BJ (cell line): ENCODE results near the gene TNFRSF9. TPM values are rescaled to one million over a fixed set of nuclear protein-coding genes. Genes with fewer than 3 reads are reported as not detected.

Source experiments
- CTCF ChIA-PET: fragments of 350-600 bp; formaldehyde crosslinking; extraction: SDS; loops from one replicate; lab custom pipeline; 2021; ENCODE audit warnings: antibody characterized with exemption, inconsistent platforms; lab: Yijun Ruan, JAX
- POLR2A ChIA-PET: fragments of 300-600 bp; sonication (Branson Sonifier 250); formaldehyde crosslinking; extraction: SDS; loops from one replicate; lab custom pipeline; 2021; ENCODE audit warnings: antibody characterized with exemption; lab: Charles Lee
- DNase-seq: peaks from one replicate; pipeline ENCODE4 v3.0.0-alpha.2; 2011; ENCODE audit warnings: low read depth
- H3K27me3 ChIP-seq: 2 replicates; pipeline ENCODE4 v1.6.0; 2011; ENCODE audit warnings: low read length; ENCODE audit not compliant: control insufficient read depth, insufficient read depth
- H3K36me3 ChIP-seq: 2 replicates; pipeline ENCODE4 v1.5.1; 2011; ENCODE audit warnings: low read length; ENCODE audit not compliant: control insufficient read depth, insufficient read depth
- H3K4me3 ChIP-seq: 2 replicates; pipeline ENCODE4 v1.5.1; 2011; ENCODE audit warnings: low read depth, mild to moderate bottlenecking, control low read depth, low read length
- polyA plus RNA-seq: library from polyadenylated mRNA; depleted of rRNA; stranded (reverse); fragments of >200 nt; gene quantifications from 2 replicates; pipeline ENCODE4 v1.2.3, GENCODE V29; 2011
- TF ChIP-seq, protein P1 (sequence below): IDR thresholded peaks from 2 replicates; pipeline ENCODE4 v1.5.1; 2011; ENCODE audit warnings: low read depth, mild to moderate bottlenecking, control low read depth, inconsistent platforms, low read length, moderate library complexity; ENCODE audit not compliant: insufficient read depth

The TNFRSF9 gene
- polyA plus RNA-seq, 1 experiment: not detected

DNA sequence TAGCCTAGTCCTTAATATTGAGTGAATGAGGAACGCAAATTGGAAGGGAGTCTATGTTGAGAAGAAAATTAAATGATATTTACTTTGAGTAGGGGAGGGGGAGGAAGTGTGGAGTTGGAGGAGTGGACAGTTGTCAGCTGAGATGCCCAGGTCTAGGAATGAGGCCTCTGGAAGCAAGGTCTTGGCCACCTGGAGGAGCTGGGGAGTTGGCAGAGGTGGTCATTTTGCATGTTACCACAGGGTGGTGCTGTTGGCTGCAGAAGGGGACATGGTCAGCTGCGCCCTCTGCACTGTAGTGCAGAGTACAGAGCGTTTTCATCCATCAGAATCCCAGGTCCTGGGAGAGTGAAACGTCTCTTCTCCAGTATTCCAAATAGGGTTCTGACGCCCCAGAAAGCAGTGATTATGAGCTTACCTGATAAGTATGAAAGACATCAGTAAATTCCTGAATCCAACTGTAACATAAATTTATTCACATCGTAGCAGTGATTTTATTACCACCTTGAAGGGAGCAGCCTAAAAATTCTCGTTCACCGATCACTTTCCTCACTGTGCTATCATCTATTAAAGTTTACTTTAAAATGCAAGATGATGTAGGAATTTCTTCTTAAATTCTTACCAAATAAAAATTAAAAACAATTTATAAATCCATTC is 34.7 kb upstream of the TNFRSF9 start:
- no peaks in the 10 kb centered on the region for H3K27me3 ChIP-seq
- TF ChIP-seq, protein P1, sequence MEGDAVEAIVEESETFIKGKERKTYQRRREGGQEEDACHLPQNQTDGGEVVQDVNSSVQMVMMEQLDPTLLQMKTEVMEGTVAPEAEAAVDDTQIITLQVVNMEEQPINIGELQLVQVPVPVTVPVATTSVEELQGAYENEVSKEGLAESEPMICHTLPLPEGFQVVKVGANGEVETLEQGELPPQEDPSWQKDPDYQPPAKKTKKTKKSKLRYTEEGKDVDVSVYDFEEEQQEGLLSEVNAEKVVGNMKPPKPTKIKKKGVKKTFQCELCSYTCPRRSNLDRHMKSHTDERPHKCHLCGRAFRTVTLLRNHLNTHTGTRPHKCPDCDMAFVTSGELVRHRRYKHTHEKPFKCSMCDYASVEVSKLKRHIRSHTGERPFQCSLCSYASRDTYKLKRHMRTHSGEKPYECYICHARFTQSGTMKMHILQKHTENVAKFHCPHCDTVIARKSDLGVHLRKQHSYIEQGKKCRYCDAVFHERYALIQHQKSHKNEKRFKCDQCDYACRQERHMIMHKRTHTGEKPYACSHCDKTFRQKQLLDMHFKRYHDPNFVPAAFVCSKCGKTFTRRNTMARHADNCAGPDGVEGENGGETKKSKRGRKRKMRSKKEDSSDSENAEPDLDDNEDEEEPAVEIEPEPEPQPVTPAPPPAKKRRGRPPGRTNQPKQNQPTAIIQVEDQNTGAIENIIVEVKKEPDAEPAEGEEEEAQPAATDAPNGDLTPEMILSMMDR: peak; percentile 94
- ChIA-PET CTCF (interaction anchor here (0.5 to 4.3 kb wide), 32 partner anchors 8 to 873 kb away, joined by 3 to 37 read pairs (median 4); no protein-coding TSS in a partner anchor), POLR2A (no interaction called here)
- peaks cover 26% of the 10 kb centered on the region for H3K36me3 ChIP-seq
- H3K4me3 ChIP-seq: no peak overlapping the region
- no peak for DNase-seq

DNA sequence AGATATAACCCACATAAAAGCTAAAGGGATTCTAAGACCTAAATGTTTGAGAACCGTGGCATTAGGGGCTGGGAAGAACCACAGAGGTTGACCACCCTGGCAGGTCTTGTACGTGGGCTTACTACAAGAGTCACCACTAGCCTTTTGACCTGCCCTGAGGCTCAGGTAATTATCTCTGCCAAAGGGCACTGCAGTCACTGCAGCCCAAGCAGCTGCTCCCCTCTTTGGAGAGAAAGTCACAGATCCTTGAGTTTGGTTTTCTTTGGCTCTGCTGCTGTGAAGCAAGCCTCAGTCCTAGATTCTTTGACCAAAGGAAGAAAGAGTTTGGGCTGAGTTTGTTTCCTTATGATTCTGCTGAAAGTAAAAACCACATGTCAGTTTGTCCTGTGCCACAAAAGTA is 32.4 kb upstream of the TNFRSF9 start:
- TF ChIP-seq, protein P1: no peak
- ChIA-PET CTCF (interaction anchor here (0.6 to 1.1 kb wide), 2 partner anchors 341 to 876 kb away, joined by 3 read pairs; no protein-coding TSS in a partner anchor), POLR2A (no interaction called here)
- Histone ChIP-seq H3K36me3 (peaks cover 24% of the 10 kb centered on the region), H3K4me3 (no peak overlapping the region), H3K27me3 (no peaks in the 10 kb centered on the region)
- no peak for DNase-seq

DNA sequence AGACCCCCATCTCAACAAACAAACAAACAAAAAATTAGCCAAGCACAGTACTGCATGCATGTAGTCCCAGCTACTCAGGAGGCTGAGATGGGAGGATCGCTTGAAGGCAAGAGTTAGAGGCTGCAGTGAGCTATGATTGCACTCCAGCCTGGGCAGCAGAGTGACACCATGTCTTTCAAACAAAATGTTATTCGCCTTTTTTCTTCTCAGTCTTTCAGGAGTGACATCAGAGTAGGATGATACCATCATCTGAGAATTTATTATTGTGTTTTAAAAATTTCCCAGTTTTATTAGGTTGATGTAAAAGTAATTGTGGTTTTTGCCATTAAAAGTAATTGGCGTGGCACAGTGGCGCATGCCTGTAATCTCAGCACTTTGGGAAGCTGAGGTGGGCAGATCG is 31.6 kb upstream of the TNFRSF9 start:
- no peaks in the 10 kb centered on the region for H3K27me3 ChIP-seq
- no peak overlapping the region for H3K4me3 ChIP-seq
- TF ChIP-seq, protein P1: no peak
- no peak for DNase-seq
- ChIA-PET CTCF (interaction anchor here (1.1 kb wide), 1 partner anchor 876 kb away, joined by 3 read pairs; no protein-coding TSS in a partner anchor), POLR2A (no interaction called here)
- H3K36me3 ChIP-seq: peaks cover 23% of the 10 kb centered on the region

DNA sequence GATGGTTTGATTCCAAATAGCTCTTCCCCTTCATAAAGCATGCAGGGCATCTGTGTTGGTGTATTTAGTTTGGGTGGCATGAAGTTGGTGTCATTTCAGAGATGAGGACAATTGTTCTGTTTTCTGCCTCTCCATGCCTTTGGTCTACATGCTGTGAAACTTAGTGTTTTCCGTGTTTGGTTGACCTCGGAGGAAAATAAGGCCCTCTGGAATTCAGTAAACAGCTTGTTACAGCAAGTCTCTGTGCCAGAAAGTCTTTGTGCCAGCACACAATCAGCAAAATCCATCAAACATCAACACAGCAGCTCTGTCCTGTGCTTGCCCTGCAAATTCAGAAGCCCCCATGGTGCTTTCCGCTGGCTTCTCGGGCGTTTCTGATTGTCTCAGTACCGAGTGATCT is 30.4 kb upstream of the TNFRSF9 start:
- ChIA-PET POLR2A (no interaction called here), CTCF (interaction anchor here (1.4 to 1.9 kb wide), 2 partner anchors 9 to 343 kb away, joined by 5 read pairs; no protein-coding TSS in a partner anchor)
- TF ChIP-seq, protein P1: no peak
- no peaks in the 10 kb centered on the region for H3K27me3 ChIP-seq
- no peak for DNase-seq
- H3K36me3 ChIP-seq: peaks cover 24% of the 10 kb centered on the region
- H3K4me3 ChIP-seq: no peak overlapping the region

DNA sequence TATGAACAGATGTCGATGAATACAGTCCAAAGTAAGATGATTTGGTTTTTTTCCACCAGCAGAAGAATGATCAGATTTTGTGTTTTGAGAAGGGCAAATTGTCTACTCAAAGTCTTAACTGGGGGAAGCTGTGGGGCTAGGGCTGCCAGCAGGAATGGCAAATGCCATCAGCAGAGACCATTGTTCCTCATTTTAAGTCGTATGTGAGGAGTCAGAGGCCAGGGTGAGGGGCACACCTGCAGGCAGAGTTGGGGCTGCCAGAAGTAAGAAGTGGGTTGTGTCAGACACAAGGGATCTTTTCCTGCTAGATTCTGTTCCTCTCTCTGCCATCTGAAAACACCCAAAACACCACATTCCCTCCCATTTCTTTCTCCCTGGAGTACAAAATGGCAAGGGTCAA is 29.6 kb upstream of the TNFRSF9 start:
- CTCF ChIA-PET: interaction anchor here (1.4 to 1.9 kb wide), 2 partner anchors 10 to 344 kb away, joined by 5 read pairs; no protein-coding TSS in a partner anchor
- no peak for DNase-seq
- POLR2A ChIA-PET: no interaction called here
- no peaks in the 10 kb centered on the region for H3K27me3 ChIP-seq
- TF ChIP-seq, protein P1: no peak
- no peak overlapping the region for H3K4me3 ChIP-seq
- H3K36me3 ChIP-seq: peaks cover 27% of the 10 kb centered on the region
